ENCODE measurements around the gene EMD.
A peak's percentile ranks its signal among the peaks of the same experiment; 100 is the strongest.

EMD gene

DNA sequence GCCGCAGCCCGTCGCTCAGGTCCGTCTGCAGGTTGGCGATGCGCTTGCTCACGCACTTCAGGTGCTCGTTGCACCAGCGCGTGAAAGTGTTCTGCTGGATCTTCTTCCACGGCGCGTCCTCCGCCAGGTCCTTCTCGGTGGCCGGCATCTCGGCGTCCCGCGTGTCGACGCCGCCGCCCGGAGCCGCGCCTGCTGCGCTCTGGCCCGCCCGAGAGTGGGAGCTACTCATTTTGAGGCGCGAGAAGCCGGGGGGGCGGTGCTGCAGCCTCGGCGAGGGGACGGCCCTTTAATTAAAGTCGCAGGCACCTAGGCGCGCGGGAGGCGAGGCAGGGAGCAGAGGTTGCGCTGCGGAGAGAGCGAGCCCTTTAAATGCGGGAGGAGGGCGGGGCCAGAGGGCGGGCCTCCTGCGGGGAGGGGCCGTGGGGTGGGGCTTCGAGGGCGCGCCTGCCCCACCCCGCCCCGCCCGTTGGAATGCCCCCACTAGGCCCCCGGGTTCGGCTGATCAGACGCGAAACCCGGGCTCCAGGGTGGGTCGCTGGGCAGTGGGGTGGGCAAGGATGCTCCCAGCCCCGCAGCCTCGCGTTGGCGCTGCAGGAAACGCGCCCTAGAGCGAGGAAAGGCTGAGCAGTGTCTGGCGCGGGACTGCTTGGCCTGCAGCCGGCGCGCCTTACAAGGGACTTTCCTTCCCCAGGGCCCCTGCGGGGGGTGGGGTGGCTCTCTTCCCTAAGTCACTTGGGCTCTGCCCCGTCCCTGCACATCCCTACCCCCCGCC, 7.9 kb upstream of the EMD start:
- peak; percentile 83; the same call in 1 of the 2 replicates for TF ChIP-seq TAF1 (IDR thresholded peaks at IDR 0.05; ENCODE audit: borderline replicate concordance, insufficient read depth, low read length)
- TF ChIP-seq, protein P1, sequence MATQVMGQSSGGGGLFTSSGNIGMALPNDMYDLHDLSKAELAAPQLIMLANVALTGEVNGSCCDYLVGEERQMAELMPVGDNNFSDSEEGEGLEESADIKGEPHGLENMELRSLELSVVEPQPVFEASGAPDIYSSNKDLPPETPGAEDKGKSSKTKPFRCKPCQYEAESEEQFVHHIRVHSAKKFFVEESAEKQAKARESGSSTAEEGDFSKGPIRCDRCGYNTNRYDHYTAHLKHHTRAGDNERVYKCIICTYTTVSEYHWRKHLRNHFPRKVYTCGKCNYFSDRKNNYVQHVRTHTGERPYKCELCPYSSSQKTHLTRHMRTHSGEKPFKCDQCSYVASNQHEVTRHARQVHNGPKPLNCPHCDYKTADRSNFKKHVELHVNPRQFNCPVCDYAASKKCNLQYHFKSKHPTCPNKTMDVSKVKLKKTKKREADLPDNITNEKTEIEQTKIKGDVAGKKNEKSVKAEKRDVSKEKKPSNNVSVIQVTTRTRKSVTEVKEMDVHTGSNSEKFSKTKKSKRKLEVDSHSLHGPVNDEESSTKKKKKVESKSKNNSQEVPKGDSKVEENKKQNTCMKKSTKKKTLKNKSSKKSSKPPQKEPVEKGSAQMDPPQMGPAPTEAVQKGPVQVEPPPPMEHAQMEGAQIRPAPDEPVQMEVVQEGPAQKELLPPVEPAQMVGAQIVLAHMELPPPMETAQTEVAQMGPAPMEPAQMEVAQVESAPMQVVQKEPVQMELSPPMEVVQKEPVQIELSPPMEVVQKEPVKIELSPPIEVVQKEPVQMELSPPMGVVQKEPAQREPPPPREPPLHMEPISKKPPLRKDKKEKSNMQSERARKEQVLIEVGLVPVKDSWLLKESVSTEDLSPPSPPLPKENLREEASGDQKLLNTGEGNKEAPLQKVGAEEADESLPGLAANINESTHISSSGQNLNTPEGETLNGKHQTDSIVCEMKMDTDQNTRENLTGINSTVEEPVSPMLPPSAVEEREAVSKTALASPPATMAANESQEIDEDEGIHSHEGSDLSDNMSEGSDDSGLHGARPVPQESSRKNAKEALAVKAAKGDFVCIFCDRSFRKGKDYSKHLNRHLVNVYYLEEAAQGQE (IDR thresholded peaks at IDR 0.05; ENCODE audit: insufficient read depth in 1 of 2, low read depth in 2 of 2, low read length in 2 of 2): 0 out of 4 replicates have a peak, but pooled peaks of 1 of the 2 experiments have one; percentile 48
- peak; percentile 95 for TF ChIP-seq POLR2AphosphoS5 (IDR thresholded peaks at IDR 0.05; ENCODE audit: low read depth, low read length)
- TF ChIP-seq FOXP2 (optimal IDR thresholded peaks at IDR 0.05; ENCODE audit: borderline replicate concordance, extremely low read depth, extremely low read length, insufficient read depth): no peak
- no peak for TF ChIP-seq SIN3A (IDR thresholded peaks at IDR 0.05; ENCODE audit: borderline replicate concordance, insufficient read depth, low read length)

DNA sequence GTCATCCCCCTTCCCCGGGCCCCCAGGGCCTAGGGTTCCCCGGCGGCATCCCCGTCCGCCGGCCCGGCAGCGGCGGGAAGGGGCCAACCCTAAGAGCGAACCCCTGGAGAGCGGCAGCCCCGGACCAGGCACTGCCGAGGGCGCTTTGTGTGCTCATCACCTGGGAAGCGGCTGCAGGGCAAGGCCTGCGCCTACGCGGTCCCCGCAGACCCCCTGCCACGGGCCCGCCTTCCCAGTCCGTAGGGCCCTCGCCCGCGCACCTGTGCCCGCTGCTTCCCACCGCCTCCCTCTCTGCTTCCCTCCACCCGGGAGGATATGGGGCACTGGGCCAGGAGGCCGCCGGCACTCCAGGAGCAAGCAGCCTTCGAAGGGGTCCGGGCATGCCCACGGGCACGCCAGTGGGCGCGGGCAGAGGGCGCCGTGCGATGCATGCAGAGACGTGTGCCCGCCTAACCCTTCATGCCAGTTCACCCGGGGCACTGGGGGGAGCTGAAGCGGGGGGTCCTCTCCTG, 7.2 kb upstream of the EMD start:
- no peak for TF ChIP-seq TAF1 (IDR thresholded peaks at IDR 0.05; ENCODE audit: borderline replicate concordance, insufficient read depth, low read length)
- no peak for TF ChIP-seq POLR2AphosphoS5 (IDR thresholded peaks at IDR 0.05; ENCODE audit: low read depth, low read length)
- TF ChIP-seq FOXP2 (optimal IDR thresholded peaks at IDR 0.05; ENCODE audit: borderline replicate concordance, extremely low read depth, extremely low read length, insufficient read depth): no peak

DNA sequence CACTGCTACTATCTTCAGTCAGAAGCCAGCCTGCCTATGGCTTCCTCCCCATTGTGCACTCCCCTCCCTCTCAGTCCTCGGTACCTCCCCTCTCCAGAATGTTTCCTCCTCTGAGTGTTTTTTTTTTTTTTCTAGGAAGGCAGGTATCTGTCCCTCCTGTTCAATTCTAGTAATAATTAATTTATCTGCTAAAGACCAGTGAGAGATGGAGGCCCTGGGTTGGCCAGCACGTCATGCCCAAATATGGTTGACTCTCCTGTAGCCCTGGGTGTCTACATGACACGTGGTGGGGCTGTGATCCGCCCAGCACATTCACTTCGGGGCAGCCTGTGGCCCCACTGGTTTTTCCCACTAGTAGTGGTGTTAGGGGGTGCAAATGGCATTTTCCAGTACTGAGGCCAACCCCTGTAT, 6.5 kb upstream of the EMD start:
- TF ChIP-seq, protein P1 (IDR thresholded peaks at IDR 0.05; ENCODE audit: insufficient read depth in 1 of 2, low read depth in 2 of 2, low read length in 2 of 2): no peak
- no peak for TF ChIP-seq POLR2AphosphoS5 (IDR thresholded peaks at IDR 0.05; ENCODE audit: low read depth, low read length)
- TF ChIP-seq SIN3A (IDR thresholded peaks at IDR 0.05; ENCODE audit: borderline replicate concordance, insufficient read depth, low read length): no peak
- no peak for TF ChIP-seq TAF1 (IDR thresholded peaks at IDR 0.05; ENCODE audit: borderline replicate concordance, insufficient read depth, low read length)
- no peak for TF ChIP-seq FOXP2 (optimal IDR thresholded peaks at IDR 0.05; ENCODE audit: borderline replicate concordance, extremely low read depth, extremely low read length, insufficient read depth)

DNA sequence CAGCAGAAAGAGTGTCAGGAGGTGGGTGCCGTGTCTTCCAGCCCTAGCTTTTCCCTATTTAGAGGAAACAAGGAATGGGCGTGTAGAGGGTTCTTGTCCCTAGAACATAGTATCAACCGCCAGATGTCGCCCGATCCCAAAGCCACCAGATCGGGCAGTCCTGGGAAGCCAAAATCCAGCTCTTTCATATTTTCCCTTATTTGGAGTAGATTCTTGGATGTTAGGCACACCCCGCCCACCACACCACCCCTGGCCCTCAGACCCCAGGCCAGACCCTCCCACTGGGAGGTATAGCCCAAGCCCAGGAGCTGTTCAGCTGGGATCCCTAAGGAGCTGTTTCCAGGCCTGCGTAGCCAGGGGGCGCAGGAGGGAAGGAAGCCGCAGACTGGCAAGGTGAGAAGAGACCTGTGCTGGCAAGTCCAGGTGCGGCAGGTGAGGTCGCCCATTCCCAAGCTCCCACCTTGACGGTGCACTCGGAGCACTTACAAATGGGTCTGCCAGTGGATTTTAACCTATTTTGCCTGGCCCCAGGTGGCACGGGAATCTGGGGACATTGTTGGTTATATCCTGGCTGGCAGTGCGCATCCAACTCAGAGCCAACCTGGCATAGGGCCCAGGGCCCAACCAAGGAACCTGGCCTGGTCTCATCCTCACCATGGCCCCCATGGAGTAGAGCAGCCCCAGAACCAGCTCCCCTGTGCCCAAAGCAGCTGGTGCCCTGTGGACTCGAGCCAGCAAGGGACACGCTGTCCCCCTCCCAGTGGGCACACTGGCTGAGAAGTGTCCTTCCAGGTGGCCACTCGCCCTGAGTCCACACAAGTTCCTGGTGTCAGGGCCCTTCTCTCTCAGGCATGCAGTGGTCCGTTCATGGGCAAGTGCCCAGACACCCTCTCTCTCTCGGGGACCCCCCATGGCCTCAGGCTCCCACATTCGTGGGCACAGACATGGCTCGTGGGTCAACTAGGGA, 5.5 kb upstream of the EMD start:
- TF ChIP-seq SIN3A (IDR thresholded peaks at IDR 0.05; ENCODE audit: borderline replicate concordance, insufficient read depth, low read length) (no peak), POLR2AphosphoS5 (IDR thresholded peaks at IDR 0.05; ENCODE audit: low read depth, low read length) (no peak)

DNA sequence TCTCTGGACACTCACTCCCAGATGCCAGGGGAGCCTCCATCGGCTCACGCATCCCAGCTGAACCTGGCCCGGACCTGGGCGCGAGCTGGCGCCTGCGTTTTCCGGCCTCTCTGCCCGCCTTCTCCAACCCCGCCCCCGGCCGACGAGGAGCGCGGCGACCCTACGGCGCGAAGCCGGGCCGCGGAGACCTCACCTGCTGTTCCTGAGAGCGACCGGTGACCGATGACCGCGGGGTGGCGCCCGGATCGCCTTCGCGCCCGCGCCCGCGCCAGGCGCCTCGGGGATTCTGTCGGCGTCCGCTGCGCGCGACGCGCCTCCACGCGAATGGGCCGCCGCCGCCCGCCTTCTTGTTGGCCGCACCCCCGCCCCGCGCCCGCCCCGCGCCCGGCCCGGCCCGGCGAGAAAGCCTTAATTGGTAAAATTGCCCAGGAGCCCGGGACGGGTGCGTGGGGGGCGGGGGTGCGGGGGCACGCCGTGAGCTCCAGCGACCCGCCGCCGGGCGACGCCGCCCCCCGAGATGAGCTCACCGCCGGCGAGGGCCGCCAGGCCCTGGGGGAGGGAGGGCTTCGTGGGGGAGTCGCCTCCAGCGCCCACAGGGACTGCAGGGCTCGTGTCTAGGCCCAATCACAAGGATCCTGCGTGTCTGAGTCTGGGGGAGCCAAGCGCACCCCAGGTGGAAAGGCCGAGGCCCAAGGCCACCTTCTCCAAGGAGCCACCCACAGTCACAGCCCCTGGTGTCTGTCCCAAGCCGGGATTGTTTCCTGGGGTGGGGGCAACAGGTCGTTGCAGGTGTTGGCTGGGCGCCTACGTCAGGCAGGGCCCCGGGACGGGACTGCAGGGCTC, 4.6 kb upstream of the EMD start, which contains the start of gene FLNA:
TSS of gene FLNA (minus strand) at position 322 of the 843 bp plus-strand sequence. CDS start 3,389 bp downstream, outside the sequence.
- TF ChIP-seq, protein P1 (IDR thresholded peaks at IDR 0.05; ENCODE audit: insufficient read depth in 1 of 2, low read depth in 2 of 2, low read length in 2 of 2): no peak
- no peak for TF ChIP-seq FOXP2 (optimal IDR thresholded peaks at IDR 0.05; ENCODE audit: borderline replicate concordance, extremely low read depth, extremely low read length, insufficient read depth)

All from PFSK-1 (cell line).